ENCODE results near the gene TSHZ1.
"Not testable (repeated sequence)": the region's sequence is repeated elsewhere in the genome, so short reads cannot be mapped to it uniquely, and the experiment has no call there.

TSHZ1 gene

DNA sequence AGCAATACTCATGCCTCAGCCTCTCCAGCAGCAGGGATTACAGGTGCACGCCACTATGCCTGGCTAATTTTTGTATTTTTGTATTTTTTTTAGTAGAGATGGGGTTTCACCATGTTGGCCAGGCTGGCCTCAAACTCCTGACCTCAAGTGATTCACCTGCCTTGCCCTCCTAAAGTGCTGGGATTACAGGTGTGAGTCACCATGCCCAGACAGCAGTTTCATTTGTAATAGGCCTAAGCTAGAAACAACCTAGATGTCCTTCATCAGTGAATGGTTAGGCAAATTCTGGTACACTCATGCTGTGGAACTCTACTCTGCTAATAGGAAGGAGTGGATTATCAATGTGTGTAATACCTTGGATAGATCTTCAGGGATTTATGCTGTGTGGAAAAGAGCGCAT lies 119.2 kb downstream of the TSHZ1 start:
- not testable (repeated sequence) for H3K27ac ChIP-seq (ENCODE audit: low read depth, low read length); H3K9ac ChIP-seq (ENCODE audit: low read length); H3K36me3 ChIP-seq (ENCODE audit: control insufficient read depth, insufficient read depth, low read length); H3K4me1 ChIP-seq (ENCODE audit: control insufficient read depth, insufficient read depth, low read length); H3K27me3 ChIP-seq (ENCODE audit: control insufficient read depth, insufficient read depth, low read length); H3K4me3 ChIP-seq (ENCODE audit: low read length)

DNA sequence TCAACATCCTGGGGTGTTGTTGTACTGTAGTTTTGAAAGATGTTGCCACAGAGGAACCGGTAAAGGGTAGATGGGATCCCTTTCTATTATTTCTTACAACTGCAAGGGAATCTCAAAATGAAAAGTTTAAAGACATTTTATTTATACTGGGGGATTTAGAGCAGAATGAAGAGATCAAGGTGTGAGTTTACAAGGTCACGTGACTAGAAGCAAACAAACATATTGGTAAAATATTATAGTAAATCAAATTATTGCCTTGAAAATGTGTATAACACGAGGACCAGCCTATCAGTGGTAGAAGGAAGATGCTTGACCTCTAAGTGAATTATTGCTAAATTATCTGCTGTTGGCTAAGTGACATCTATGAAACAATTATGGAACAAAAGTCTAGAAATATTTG lies 119.7 kb downstream of the TSHZ1 start:
- Histone ChIP-seq H3K36me3 (ENCODE audit: control insufficient read depth, insufficient read depth, low read length) (no peaks in the 10 kb centered on the region), H3K27me3 (ENCODE audit: control insufficient read depth, insufficient read depth, low read length) (no peaks in the 10 kb centered on the region), H3K27ac (ENCODE audit: low read depth, low read length) (no peak overlapping the region), H3K9ac (ENCODE audit: low read length) (no peak overlapping the region), H3K4me3 (ENCODE audit: low read length) (no peak overlapping the region), H3K4me1 (ENCODE audit: control insufficient read depth, insufficient read depth, low read length) (no peaks in the 10 kb centered on the region)

DNA sequence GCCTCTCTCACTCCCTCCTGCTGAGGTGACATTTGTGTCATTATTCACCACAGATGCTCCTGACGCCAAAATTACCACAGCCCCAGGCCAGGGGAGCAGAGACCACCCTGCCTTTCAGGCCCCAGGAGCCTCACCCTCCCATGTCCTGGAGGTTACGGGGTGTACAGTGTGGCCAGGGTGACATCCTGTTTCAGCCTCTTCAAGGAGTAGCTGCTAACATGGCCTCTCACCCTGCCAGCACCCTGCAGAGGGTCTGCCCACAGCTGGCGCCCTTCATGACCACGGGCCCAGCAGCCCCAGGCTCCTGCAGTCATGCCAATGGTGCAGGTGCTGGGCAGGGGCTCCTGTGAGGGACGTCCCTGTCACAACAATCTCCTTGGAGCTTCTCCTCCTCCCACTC lies 124.3 kb downstream of the TSHZ1 start:
- Histone ChIP-seq H3K9ac (ENCODE audit: low read length) (no peak overlapping the region), H3K27ac (ENCODE audit: low read depth, low read length) (no peak overlapping the region), H3K4me1 (ENCODE audit: control insufficient read depth, insufficient read depth, low read length) (no peaks in the 10 kb centered on the region), H3K36me3 (ENCODE audit: control insufficient read depth, insufficient read depth, low read length) (no peaks in the 10 kb centered on the region), H3K4me3 (ENCODE audit: low read length) (no peak overlapping the region), H3K27me3 (ENCODE audit: control insufficient read depth, insufficient read depth, low read length) (no peaks in the 10 kb centered on the region)

DNA sequence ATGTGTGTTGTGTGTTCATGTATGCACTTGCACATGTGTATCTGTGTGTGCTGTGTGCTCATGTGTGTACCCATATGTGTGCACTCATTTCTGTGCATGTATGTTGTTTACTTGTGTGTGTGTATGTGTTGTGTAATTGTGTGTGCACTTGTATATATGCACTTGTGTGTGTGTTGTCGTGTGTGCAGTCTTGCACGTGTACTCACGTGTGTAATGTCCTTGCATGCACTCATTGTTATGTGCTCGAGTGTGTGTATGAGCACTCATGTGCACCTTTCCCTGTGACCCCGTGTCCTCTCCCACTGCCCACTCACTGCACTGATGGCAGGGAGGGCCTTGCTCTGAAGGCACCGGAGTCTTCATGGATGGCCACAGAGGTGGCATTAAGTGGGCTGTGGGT lies 124.9 kb downstream of the TSHZ1 start:
- H3K27me3 ChIP-seq (ENCODE audit: control insufficient read depth, insufficient read depth, low read length) = no peaks in the 10 kb centered on the region
- H3K4me1 ChIP-seq (ENCODE audit: control insufficient read depth, insufficient read depth, low read length) = no peaks in the 10 kb centered on the region
- H3K36me3 ChIP-seq (ENCODE audit: control insufficient read depth, insufficient read depth, low read length) = no peaks in the 10 kb centered on the region
- H3K27ac ChIP-seq (ENCODE audit: low read depth, low read length) = no peak overlapping the region
- no peak overlapping the region for H3K4me3 ChIP-seq (ENCODE audit: low read length)
- H3K9ac ChIP-seq (ENCODE audit: low read length) = no peak overlapping the region

DNA sequence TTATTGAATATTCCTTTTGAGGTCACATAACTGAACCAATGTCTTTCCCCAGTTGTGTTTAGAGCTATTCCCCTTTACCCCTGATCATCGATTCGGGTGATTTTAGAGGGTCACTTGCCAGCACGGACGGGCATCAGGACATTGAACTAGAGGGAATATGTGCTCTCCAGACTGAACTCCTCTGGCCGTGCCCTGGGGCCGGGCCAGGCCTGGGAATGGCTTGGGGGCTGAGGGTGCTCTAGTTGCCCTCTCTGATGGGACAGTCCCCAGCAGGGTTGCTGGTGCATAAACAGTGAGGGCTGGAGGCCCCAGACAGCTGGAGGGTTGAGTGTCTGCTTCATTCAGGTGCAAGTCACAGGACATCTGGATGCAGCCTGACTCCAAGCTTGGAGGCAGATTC lies 126.2 kb downstream of the TSHZ1 start:
- Histone ChIP-seq H3K27ac (ENCODE audit: low read depth, low read length) (no peak overlapping the region), H3K4me3 (ENCODE audit: low read length) (no peak overlapping the region), H3K36me3 (ENCODE audit: control insufficient read depth, insufficient read depth, low read length) (no peaks in the 10 kb centered on the region), H3K9ac (ENCODE audit: low read length) (no peak overlapping the region), H3K4me1 (ENCODE audit: control insufficient read depth, insufficient read depth, low read length) (no peaks in the 10 kb centered on the region), H3K27me3 (ENCODE audit: control insufficient read depth, insufficient read depth, low read length) (no peaks in the 10 kb centered on the region)

DNA sequence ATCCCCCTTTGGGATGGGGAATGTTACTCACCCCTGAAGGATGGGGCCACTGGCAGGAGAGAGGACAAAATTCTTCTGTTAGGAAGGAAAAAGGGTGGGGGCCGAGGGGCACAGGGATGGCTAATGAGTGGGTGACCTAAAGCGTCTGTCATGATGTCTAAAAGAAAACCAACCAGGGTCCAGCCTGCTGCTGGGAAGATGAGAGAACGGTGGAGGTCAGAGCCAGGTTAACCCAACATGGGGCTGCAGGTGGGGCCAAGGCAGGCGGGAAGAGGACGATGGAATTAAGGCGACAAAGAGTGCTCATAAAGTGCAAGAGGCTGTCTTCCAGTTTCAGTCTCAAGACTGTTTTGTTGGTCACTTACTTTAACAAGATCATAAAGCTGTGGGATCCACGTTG lies 126.8 kb downstream of the TSHZ1 start:
- Histone ChIP-seq H3K27ac (ENCODE audit: low read depth, low read length) (no peak overlapping the region), H3K4me1 (ENCODE audit: control insufficient read depth, insufficient read depth, low read length) (no peaks in the 10 kb centered on the region), H3K27me3 (ENCODE audit: control insufficient read depth, insufficient read depth, low read length) (no peaks in the 10 kb centered on the region), H3K36me3 (ENCODE audit: control insufficient read depth, insufficient read depth, low read length) (no peaks in the 10 kb centered on the region), H3K4me3 (ENCODE audit: low read length) (no peak overlapping the region), H3K9ac (ENCODE audit: low read length) (no peak overlapping the region)

DNA sequence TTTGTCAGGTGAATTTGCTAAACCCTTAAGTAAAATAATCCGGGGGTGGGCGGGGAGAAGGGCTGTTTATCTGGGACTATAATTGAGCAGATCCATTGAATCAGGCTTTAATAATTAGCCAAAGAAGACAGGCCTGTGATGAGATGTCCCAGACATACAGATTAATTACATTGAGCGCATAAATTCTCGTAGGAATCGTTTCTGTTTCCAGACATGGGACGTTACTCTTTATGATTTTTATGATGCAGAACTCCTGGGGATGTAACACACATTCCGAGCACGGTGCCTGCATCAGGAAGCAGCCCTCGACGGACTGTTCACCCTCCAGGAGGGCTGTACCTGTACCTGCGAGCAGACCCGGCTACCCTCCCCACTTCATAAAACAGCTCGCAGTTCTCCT lies 128.0 kb downstream of the TSHZ1 start:
- no peaks in the 10 kb centered on the region for H3K36me3 ChIP-seq (ENCODE audit: control insufficient read depth, insufficient read depth, low read length)
- no peaks in the 10 kb centered on the region for H3K27me3 ChIP-seq (ENCODE audit: control insufficient read depth, insufficient read depth, low read length)
- H3K4me3 ChIP-seq (ENCODE audit: low read length) = no peak overlapping the region
- no peaks in the 10 kb centered on the region for H3K4me1 ChIP-seq (ENCODE audit: control insufficient read depth, insufficient read depth, low read length)
- H3K27ac ChIP-seq (ENCODE audit: low read depth, low read length) = no peak overlapping the region
- no peak overlapping the region for H3K9ac ChIP-seq (ENCODE audit: low read length)

Data from rectal smooth muscle tissue (tissue), 1 donor.